GM12892 (cell line): ENCODE data around the gene TMEM201.

ENCODE experiments used
- POLR2A ChIP-seq: IDR thresholded peaks from 2 replicates; pipeline ENCODE4 v1.6.1; 2011; ENCODE audit warnings: low read depth, low read length, control low read depth
- POLR2AphosphoS5 ChIP-seq: IDR thresholded peaks from 2 replicates; pipeline ENCODE4 v1.6.1; 2011; ENCODE audit warnings: low read depth, low read length, control low read depth
- TAF1 ChIP-seq: IDR thresholded peaks from 2 replicates; pipeline ENCODE4 v1.6.1; 2011; ENCODE audit warnings: low read depth, mild to moderate bottlenecking, control low read depth, low read length, borderline replicate concordance

DNA sequence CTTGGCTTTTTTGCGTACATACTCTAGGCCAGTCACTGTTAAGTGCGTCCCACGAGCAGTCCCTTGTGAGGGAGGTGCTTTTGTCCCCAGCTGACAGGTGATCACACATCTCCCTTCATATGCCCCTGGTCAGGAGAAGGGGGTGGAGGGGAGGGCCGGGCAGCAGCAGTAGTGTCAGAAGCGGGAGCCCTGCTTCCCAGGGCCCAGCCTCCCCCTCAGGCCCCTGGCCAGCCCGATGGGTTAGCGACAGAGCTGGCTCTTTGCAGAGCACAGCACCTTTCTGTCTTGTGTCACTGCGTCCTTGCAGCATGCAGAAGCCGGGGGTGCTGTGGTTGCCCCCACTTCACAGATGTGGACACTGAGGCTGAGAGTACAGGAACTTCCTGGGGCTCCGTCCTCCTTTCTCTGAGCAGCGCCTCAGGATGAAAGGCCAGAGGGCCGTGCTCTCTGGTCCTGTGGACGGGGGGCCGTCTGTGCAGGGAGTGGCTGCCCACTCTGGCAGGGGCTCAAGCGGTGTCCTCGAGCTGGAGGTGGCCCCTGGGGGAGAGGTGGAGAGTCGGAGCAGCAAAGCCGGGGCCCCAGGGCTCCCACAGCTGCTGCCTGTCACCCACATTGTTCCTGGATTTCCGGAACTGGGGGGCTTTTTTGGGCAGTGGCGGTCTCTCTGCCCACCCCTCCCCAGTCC is 5.9 kb downstream of the TMEM201 start:
- TF ChIP-seq POLR2A, result no peak
- no peak for TF ChIP-seq POLR2AphosphoS5
- TF ChIP-seq TAF1, result no peak
